Measurements from ENCODE around the gene MST1. TPM values are rescaled to one million over a fixed set of nuclear protein-coding genes. Genes with fewer than 3 reads are reported as not detected.

Gene MST1
- total and polyA plus RNA-seq, 2 of the 8 experiments (the other 6 are each of a cell fraction or from before 2014, with no cell fraction given), result 6.2 to 9.5 TPM

DNA sequence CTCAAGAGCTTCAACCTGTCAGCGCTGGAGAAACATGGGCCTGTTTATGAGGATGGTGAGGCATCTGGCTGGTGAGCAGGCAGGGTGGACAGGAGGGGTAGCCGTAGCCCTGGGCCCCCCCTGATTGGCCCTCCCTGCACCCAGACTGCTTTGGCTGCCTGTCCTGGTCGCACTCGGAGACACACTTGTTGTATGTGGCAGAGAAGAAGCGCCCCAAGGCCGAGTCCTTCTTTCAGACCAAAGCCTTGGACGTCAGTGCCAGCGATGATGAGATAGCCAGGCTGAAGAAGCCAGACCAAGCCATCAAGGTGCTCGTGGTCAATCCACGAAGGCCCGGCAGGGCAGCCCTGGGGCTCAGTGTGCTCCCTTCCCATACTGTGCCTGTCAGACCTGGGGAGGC lies 13.4 kb downstream of the MST1 start:
- H3K4me2 ChIP-seq (ENCODE audit: insufficient read depth in 1 of 2, low read depth in 2 of 2, low read length in 2 of 2), result no peak overlapping the region; a peak in 1 of 4 replicates
- peaks cover 8% of the 10 kb centered on the region; the same call in 1 of the 2 replicates for H3K79me1 ChIP-seq (ENCODE audit: low read depth, low read length)
- 91% methylated on average over 11 of the region's 11 CpGs; no CpG with 5 or more reads in 1 of the 2 experiments for WGBS, 2 experiments (ENCODE audit: extremely low coverage in 1 of 2, insufficient coverage in 1 of 2, insufficient read length in 1 of 2, insufficient replicate concordance in 2 of 2, low coverage in 1 of 2, low lambda C conversion rate in 2 of 2, missing lambda C conversion rate in 1 of 2)
- H2AK5ac ChIP-seq (ENCODE audit: low read depth, low read length), result no peak overlapping the region
- peaks cover 13% of the 10 kb centered on the region; the same call in 1 of the 2 replicates for H3K23me2 ChIP-seq (ENCODE audit: low read depth, low read length)
- FAIRE-seq (no peak), DNase-seq (ENCODE audit: low read depth in 1 of 2, low spot score in 2 of 2) (no peak)
- H3K9ac ChIP-seq (replicated peaks in 1 of 4; ENCODE audit: extremely low read depth in 1 of 4, low read depth in 3 of 4, low read length in 3 of 4), result no peak overlapping the region
- H3K27me3 ChIP-seq (replicated peaks in 1 of 4; ENCODE audit: control insufficient read depth in 3 of 4, extremely low read depth in 1 of 4, insufficient read depth in 3 of 4, low read length in 3 of 4), result no peaks in the 10 kb centered on the region; a peak in 1 of 7 replicates
- H4K91ac ChIP-seq (replicated peaks; ENCODE audit: insufficient read length, low read length), result no peak overlapping the region
- no peak overlapping the region for H2BK20ac ChIP-seq (ENCODE audit: low read length)
- no peak overlapping the region for H3K14ac ChIP-seq (ENCODE audit: insufficient read length)
- H2BK12ac ChIP-seq (ENCODE audit: low read depth, low read length), result no peak overlapping the region
- no peak overlapping the region for H3K4me3 ChIP-seq (ENCODE audit: extremely low read depth in 1 of 4, insufficient read depth in 2 of 4, low read depth in 3 of 4, low read length in 4 of 4)
- no peak overlapping the region for H2BK15ac ChIP-seq (ENCODE audit: low read length)
- no peak overlapping the region for H3K18ac ChIP-seq (ENCODE audit: extremely low read depth, low read length)
- no peak overlapping the region for H3K56ac ChIP-seq (replicated peaks; ENCODE audit: insufficient read length, low read depth, low read length)
- no peak overlapping the region for H2BK5ac ChIP-seq (ENCODE audit: low read depth, low read length)
- ChIA-PET CTCF (ENCODE audit: partially characterized antibody) (interaction anchor here (1.1 to 3.2 kb wide), 4 partner anchors 22 to 221 kb away, joined by 3 to 17 read pairs (median 4); no protein-coding TSS in a partner anchor), POLR2A (ENCODE audit: partially characterized antibody) (interaction anchor here (1.2 to 1.5 kb wide), 4 partner anchors 25 to 264 kb away, joined by 3 to 4 read pairs (median 4); partner anchors contain the start of gene RHOA)
- H3K4ac ChIP-seq (replicated peaks; ENCODE audit: insufficient read length, low read depth, low read length), result no peak overlapping the region
- H3K79me2 ChIP-seq (ENCODE audit: control insufficient read depth in 1 of 2, insufficient read depth in 2 of 2, low read length in 2 of 2), result peaks cover 0 to 17% of the 10 kb centered on the region in 2 experiments; a peak in 1 of 4 replicates
- no peak overlapping the region for H2BK120ac ChIP-seq (replicated peaks; ENCODE audit: low read depth, low read length)
- no peaks in the 10 kb centered on the region for H3K9me3 ChIP-seq (ENCODE audit: insufficient read depth in 2 of 2, low read depth in 1 of 2, low read length in 1 of 2)
- H4K5ac ChIP-seq (ENCODE audit: insufficient read length, low read depth, low read length), result no peak overlapping the region
- H4K8ac ChIP-seq (ENCODE audit: extremely low read depth, insufficient read depth, low read length), result no peak overlapping the region
- H4K20me1 ChIP-seq (replicated peaks in 1 of 2; ENCODE audit: control insufficient read depth in 1 of 2, insufficient read depth in 2 of 2, low read length in 2 of 2), result peaks cover 0 to 18% of the 10 kb centered on the region in 2 experiments
- no peak overlapping the region for H2AFZ ChIP-seq (ENCODE audit: low read length)
- no peak overlapping the region for H3K23ac ChIP-seq (ENCODE audit: insufficient read length)
- peaks cover 0 to 8% (median 5%) of the 10 kb centered on the region in 4 experiments; a peak in 4 of 7 replicates for H3K4me1 ChIP-seq (replicated peaks in 1 of 4; ENCODE audit: control insufficient read depth in 3 of 4, insufficient read depth in 4 of 4, low read length in 3 of 4)
- H3K36me3 ChIP-seq (ENCODE audit: control insufficient read depth in 2 of 4, insufficient read depth in 4 of 4, low read length in 3 of 4), result peaks cover 29 to 49% (median 42%) of the 10 kb centered on the region in 4 experiments
- no peak overlapping the region for H3K27ac ChIP-seq (ENCODE audit: low read depth, low read length)
- TF ChIP-seq, protein P1, sequence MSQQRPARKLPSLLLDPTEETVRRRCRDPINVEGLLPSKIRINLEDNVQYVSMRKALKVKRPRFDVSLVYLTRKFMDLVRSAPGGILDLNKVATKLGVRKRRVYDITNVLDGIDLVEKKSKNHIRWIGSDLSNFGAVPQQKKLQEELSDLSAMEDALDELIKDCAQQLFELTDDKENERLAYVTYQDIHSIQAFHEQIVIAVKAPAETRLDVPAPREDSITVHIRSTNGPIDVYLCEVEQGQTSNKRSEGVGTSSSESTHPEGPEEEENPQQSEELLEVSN (IDR thresholded peaks at IDR 0.05), result no peak
- TF ChIP-seq EP300 (IDR thresholded peaks at IDR 0.05; ENCODE audit: borderline replicate concordance in 1 of 2, low read depth in 2 of 2, low read length in 2 of 2) (no peak), FOSL1 (IDR thresholded peaks at IDR 0.05; ENCODE audit: insufficient read depth, low read depth, low read length) (no peak), EGR1 (IDR thresholded peaks at IDR 0.05; ENCODE audit: borderline replicate concordance, low read depth, low read length) (no peak), SUZ12 (IDR thresholded peaks at IDR 0.05; ENCODE audit: low read length) (no peak), TAF1 (IDR thresholded peaks at IDR 0.05; ENCODE audit: low read depth, low read length) (no peak), GTF2F1 (IDR thresholded peaks at IDR 0.05; ENCODE audit: borderline replicate concordance, low read depth, low read length) (no peak), RAD21 (IDR thresholded peaks at IDR 0.05 in 1 of 2, conservative IDR thresholded peaks at IDR 0.05 in 1 of 2; ENCODE audit: low read depth in 2 of 2, low read length in 2 of 2) (no peak), RFX5 (IDR thresholded peaks at IDR 0.05; ENCODE audit: borderline replicate concordance, low read depth, low read length) (no peak)
- TF ChIP-seq, protein P2, sequence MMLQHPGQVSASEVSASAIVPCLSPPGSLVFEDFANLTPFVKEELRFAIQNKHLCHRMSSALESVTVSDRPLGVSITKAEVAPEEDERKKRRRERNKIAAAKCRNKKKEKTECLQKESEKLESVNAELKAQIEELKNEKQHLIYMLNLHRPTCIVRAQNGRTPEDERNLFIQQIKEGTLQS (IDR thresholded peaks at IDR 0.05; ENCODE audit: insufficient read depth, low read depth, low read length), result no peak
- TF ChIP-seq, protein P3, sequence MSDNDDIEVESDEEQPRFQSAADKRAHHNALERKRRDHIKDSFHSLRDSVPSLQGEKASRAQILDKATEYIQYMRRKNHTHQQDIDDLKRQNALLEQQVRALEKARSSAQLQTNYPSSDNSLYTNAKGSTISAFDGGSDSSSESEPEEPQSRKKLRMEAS (IDR thresholded peaks at IDR 0.05), result no peak
